K562 (cell line): Measurements from ENCODE around the gene DOCK1.

Source experiments
- CTCF ChIP-seq, 3 experiments: IDR thresholded peaks in 2 of 3; conservative IDR thresholded peaks in 1 of 3; 2 replicates each; pipeline ENCODE4 v1.5.1; 2011 to 2012; ENCODE audit warnings: low read length in 3 of 3, mild to moderate bottlenecking in 3 of 3, control low read depth in 2 of 3, improper control_type of control experiment in 1 of 3, inconsistent platforms in 1 of 3, low read depth in 1 of 3, mixed read lengths in 1 of 3, moderate library complexity in 1 of 3; ENCODE audit not compliant: insufficient read depth in 2 of 3
- MCM5 ChIP-seq: fragments of 450-650 bp; IDR thresholded peaks from 2 replicates; pipeline ENCODE4 v1.6.1; 2016; ENCODE audit warnings: low read depth
- SP1 ChIP-seq: sonication (generic); formaldehyde crosslinking; IDR thresholded peaks from 2 replicates; pipeline ENCODE4 v1.8.1; 2022; ENCODE audit warnings: mild to moderate bottlenecking, missing genetic modification reagents
- ZNF24 ChIP-seq: fragments of 450-650 bp; IDR thresholded peaks from 2 replicates; pipeline ENCODE4 v1.6.1; 2016
- TF ChIP-seq, protein P1 (sequence below): sonication (generic); formaldehyde crosslinking; IDR thresholded peaks from 2 replicates; pipeline ENCODE4 v1.8.0; 2022; ENCODE audit warnings: missing genetic modification reagents, mild to moderate bottlenecking, borderline replicate concordance

DNA sequence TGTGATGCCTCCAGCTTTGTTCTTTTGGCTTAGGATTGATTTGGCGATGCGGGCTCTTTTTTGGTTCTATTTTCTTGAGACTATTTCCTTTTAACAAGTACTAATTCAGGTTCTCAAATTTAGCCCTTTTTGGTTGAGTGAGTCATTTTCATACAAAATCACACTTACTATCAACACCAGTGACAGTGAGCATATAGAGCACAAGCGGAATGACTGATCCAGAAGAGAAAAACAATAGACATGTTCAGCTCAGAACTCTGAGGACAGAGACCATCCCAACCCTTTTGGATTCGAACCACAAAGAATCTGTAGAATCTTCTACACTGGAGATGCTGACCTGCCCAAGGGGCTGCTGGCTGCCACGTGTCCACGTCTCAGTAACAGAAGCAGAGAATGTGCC, 347.6 kb downstream of the DOCK1 start:
- no peak for TF ChIP-seq CTCF (IDR thresholded peaks at IDR 0.05 in 2 of 3, conservative IDR thresholded peaks at IDR 0.05 in 1 of 3; ENCODE audit: insufficient read depth in 2 of 3, low read depth in 1 of 3, low read length in 3 of 3)
- no peak for TF ChIP-seq ZNF24
- TF ChIP-seq MCM5, result no peak
- TF ChIP-seq, protein P1, sequence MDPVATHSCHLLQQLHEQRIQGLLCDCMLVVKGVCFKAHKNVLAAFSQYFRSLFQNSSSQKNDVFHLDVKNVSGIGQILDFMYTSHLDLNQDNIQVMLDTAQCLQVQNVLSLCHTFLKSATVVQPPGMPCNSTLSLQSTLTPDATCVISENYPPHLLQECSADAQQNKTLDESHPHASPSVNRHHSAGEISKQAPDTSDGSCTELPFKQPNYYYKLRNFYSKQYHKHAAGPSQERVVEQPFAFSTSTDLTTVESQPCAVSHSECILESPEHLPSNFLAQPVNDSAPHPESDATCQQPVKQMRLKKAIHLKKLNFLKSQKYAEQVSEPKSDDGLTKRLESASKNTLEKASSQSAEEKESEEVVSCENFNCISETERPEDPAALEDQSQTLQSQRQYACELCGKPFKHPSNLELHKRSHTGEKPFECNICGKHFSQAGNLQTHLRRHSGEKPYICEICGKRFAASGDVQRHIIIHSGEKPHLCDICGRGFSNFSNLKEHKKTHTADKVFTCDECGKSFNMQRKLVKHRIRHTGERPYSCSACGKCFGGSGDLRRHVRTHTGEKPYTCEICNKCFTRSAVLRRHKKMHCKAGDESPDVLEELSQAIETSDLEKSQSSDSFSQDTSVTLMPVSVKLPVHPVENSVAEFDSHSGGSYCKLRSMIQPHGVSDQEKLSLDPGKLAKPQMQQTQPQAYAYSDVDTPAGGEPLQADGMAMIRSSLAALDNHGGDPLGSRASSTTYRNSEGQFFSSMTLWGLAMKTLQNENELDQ (CRISPR knock-in tag), result no peak
- no peak for TF ChIP-seq SP1 (CRISPR knock-in tag)
